Epithelial cell of esophagus (primary cell): ENCODE data around the gene EIF3I.

ENCODE experiments used
- DNase-seq: peaks from one replicate; pipeline ENCODE4 v3.0.0; 2010; ENCODE audit warnings: low read depth
- H3K4me3 ChIP-seq: 2 replicates; pipeline ENCODE4 v1.5.1; 2011; ENCODE audit warnings: mild to moderate bottlenecking, low read length, control low read depth
- TF ChIP-seq, protein P1 (sequence below): IDR thresholded peaks from 2 replicates; pipeline ENCODE4 v1.5.1; 2011; ENCODE audit warnings: low read depth, mild to moderate bottlenecking, low read length, control low read depth, inconsistent platforms; ENCODE audit not compliant: insufficient read depth; ENCODE audit errors: missing control alignments

EIF3I gene

GRCh38 chr1:32187850-32188249, 34.4 kb upstream of the EIF3I start:
- TF ChIP-seq, protein P1, sequence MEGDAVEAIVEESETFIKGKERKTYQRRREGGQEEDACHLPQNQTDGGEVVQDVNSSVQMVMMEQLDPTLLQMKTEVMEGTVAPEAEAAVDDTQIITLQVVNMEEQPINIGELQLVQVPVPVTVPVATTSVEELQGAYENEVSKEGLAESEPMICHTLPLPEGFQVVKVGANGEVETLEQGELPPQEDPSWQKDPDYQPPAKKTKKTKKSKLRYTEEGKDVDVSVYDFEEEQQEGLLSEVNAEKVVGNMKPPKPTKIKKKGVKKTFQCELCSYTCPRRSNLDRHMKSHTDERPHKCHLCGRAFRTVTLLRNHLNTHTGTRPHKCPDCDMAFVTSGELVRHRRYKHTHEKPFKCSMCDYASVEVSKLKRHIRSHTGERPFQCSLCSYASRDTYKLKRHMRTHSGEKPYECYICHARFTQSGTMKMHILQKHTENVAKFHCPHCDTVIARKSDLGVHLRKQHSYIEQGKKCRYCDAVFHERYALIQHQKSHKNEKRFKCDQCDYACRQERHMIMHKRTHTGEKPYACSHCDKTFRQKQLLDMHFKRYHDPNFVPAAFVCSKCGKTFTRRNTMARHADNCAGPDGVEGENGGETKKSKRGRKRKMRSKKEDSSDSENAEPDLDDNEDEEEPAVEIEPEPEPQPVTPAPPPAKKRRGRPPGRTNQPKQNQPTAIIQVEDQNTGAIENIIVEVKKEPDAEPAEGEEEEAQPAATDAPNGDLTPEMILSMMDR = no peak
- H3K4me3 ChIP-seq = no peak overlapping the region
- DNase-seq = no peak

GRCh38 chr1:32192220-32192948, 29.8 kb upstream of the EIF3I start:
- no peak for DNase-seq
- TF ChIP-seq, protein P1 = no peak
- no peak overlapping the region for H3K4me3 ChIP-seq

DNA sequence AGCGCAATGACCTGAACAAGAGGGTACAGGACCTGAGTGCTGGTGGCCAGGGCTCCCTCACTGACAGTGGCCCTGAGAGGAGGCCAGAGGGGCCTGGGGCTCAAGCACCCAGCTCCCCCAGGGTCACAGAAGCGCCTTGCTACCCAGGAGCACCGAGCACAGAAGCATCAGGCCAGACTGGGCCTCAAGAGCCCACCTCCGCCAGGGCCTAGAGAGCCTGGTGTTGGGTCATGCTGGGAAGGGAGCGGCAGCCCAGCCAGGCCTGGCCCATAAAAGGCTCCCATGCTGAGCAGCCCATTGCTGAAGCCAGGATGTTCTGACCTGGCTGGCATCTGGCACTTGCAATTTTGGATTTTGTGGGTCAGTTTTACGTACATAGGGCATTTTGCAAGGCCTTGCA, 27.2 kb upstream of the EIF3I start:
- no peak overlapping the region for H3K4me3 ChIP-seq
- TF ChIP-seq, protein P1 = no peak
- no peak for DNase-seq

DNA sequence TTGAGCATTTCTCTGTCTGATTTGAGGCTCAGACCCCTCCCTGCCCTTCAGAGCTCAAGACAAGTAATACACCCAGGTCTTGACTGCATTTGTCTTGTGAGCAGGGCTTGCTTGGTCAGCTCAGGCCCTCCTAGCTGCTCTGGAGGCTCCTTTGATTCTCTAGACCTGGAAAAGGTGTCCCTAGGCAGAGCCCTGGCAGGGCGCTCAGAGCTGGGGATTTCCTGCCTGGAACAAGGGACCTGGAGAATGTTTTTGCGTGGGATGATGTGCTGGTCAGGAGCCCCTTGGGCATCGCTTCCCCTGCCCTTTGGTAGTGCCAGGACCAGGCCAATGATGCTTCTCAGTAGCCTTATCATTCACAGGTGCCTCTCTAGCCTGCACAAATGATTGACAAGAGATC, 26.7 kb upstream of the EIF3I start:
- DNase-seq = no peak
- H3K4me3 ChIP-seq = no peak overlapping the region
- TF ChIP-seq, protein P1 = no peak

DNA sequence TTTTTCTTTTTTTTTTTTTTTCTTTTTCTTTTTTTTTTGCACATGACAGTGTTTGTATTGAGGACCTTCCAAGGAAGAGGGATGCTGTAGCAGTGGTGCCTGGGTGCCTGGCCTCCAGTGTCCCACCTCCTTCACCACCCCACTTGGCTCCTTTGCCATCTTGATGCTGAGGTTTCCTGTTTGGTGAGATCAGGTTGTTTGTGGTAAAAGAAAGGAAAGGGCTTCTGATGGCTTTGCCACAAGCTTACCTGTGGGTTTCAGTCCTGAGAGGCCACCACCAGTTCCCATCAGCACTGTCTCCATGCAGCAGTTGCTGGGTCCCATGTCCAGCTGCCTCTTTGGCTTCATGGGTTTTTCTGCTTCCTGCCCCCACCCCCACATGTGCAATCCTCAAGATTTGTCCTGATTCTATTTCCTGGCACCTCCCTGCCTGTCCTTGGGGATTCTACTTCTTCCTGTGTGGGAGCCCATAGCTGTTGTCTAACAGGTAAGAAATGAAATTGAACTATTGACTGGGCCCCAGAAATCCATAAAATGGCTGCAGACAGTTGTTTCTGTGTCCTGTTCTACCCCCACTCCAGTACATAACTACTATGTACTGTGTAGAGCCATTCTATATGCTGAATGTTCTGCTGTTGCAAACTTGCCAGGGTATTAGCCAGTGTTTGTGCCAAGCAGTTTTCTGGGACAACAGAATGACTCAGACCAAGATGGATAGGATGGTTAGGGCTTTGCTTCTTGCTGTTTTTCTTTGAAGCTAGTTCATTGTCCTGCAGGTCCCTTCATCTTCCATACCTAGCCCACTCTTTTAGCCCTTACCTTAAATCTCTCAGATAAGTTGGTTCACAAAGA, 26.0 kb upstream of the EIF3I start:
- TF ChIP-seq, protein P1 = no peak
- no peak for DNase-seq
- no peak overlapping the region for H3K4me3 ChIP-seq

DNA sequence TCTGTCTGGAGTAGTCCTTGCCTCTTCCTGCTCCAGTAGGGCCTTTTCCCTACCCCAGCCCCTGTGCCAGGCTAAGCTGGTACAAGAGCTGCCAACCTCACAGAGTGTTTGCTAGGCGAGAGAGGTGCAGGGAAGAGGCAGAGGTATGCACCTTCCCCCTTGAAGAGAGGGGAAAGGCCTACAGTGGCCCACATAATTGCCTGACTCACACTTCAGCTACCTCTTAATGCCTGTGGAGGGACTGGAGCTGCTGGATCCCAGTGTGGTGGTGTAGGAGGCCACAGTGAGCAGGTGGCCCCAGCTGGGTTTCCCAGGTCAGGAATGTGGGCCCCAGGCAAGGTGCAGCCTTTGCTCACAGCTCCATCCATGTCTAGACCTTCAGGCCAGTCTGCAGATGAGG, 25.1 kb upstream of the EIF3I start:
- no peak overlapping the region for H3K4me3 ChIP-seq

More for the DNA sequence above, 25.1 kb upstream of the EIF3I start:
- TF ChIP-seq, protein P1 = no peak
- DNase-seq = no peak
